C4-2B (cell line): ENCODE measurements around the gene ETV6.

Source experiments
- ZFX ChIP-seq: fragments of 450-650 bp; IDR thresholded peaks from 2 replicates; pipeline ENCODE4 v1.6.1; 2017
- TF ChIP-seq, protein P1 (sequence below): fragments of 450-650 bp; conservative IDR thresholded peaks from 2 replicates; pipeline ENCODE4 v1.5.1; 2017; ENCODE audit warnings: mild to moderate bottlenecking

DNA sequence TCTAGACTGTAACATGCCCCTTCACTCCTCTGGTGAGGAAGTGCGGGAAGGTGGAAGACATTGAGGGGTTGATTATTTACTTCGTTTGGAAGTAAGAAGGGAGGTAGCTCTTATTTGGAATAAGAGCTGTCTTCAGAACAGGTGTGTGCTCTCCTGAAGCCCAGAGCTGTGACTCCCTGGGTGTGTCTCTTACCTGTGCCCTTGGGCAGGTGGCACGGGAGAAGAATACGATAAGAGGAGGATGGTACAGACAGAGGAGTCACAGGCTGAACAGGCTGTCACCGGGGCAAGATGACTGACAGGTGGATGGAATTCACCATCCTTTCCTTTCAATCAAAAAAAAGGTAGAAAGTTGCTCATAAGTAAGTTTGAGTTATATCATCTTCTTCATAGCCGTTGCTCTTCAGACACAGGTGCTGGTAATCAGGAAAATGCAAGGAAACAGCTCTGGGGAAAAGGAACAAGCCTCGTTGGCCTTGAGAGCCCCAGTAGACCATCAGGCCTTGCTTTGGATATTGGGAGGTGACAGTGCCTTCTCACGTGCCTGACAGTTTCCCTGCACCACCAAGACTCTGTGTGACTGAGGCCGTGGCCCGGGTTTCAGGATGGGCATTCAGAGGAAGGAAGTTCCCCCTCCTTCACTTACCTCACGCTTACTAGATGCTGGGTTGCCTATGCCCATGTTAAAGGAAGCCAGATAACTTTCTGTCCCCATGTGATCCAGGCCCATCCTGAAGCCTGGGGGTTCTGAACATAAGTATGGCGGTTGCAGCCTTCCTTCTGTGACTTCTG lies 120.4 kb downstream of the ETV6 start:
- TF ChIP-seq, protein P1, sequence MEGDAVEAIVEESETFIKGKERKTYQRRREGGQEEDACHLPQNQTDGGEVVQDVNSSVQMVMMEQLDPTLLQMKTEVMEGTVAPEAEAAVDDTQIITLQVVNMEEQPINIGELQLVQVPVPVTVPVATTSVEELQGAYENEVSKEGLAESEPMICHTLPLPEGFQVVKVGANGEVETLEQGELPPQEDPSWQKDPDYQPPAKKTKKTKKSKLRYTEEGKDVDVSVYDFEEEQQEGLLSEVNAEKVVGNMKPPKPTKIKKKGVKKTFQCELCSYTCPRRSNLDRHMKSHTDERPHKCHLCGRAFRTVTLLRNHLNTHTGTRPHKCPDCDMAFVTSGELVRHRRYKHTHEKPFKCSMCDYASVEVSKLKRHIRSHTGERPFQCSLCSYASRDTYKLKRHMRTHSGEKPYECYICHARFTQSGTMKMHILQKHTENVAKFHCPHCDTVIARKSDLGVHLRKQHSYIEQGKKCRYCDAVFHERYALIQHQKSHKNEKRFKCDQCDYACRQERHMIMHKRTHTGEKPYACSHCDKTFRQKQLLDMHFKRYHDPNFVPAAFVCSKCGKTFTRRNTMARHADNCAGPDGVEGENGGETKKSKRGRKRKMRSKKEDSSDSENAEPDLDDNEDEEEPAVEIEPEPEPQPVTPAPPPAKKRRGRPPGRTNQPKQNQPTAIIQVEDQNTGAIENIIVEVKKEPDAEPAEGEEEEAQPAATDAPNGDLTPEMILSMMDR = no peak
- TF ChIP-seq ZFX = no peak
